Heart left ventricle (tissue), 13 donors: ENCODE results near the gene HOXD9.

Source experiments
- CTCF ChIP-seq, 12 donors: fragments of 200-600 bp; sonication (generic) in 4 of 12; IDR thresholded peaks; one replicate each; pipeline versions ENCODE4 v1.5.0 to v1.8.0; 2018 to 2022; ENCODE audit warnings: antibody characterized with exemption in 12 of 12, mild to moderate bottlenecking in 5 of 12
- POLR2A ChIP-seq, 2 donors: fragments of 450-650 bp; IDR thresholded peaks; one replicate each; pipeline ENCODE4 v1.6.1; 2017; ENCODE audit warnings: antibody characterized with exemption in 2 of 2, mild to moderate bottlenecking in 2 of 2, moderate library complexity in 2 of 2
- donor health status: ischemic (EF 13 %, LVEDD 7.1; RV severe dilation, severe dysfunction).
- donor health status: DM: no; HTN: yes; CAD: no.
- donor health status: DM: no; HTN: no; CAD: no.
- donor health status: ischemic (EF 25% LVEDD 6.9; RV normal size, moderate dysfunction).
- donor health status: ischemic (EF 25% LVEDD 5.7; RV mildly dilated, moderate dysfunction).
- donor health status: ischemic (EF 35%, LVEDD 5.7; RV mildly dilated, moderate dysfunction).
- donor health status: nonischemic (EF 11% LVEDD 7.7; RV severe dilation, severe dysfunction).
- donor health status: DM: yes; HTN: yes; CAD: no.
- donor health status: PGD.
- donor health status: ischemic (EF 29% LVEDD 5.4; RV normal size, mild dysfunction).
- donor health status: nonischemic (EF 23%, LVEDD 6.1; RV moderate dilation, normal function).

GRCh38 chr2:176137906-176138305 lies 15.4 kb downstream of the HOXD9 start:
- TF ChIP-seq CTCF (IDR thresholded peaks at IDR 0.05) (no peak), POLR2A (IDR thresholded peaks at IDR 0.05) (no peak)
